EH (cell line): ENCODE results near the gene OTOP3.
"Not testable (repeated sequence)": the region's sequence is repeated elsewhere in the genome, so short reads cannot be mapped to it uniquely, and the experiment has no call there.

ENCODE experiments used
- DNase-seq: peaks from one replicate; pipeline ENCODE4 v3.0.0-alpha.2; 2015; ENCODE audit warnings: low read depth

Gene OTOP3

DNA sequence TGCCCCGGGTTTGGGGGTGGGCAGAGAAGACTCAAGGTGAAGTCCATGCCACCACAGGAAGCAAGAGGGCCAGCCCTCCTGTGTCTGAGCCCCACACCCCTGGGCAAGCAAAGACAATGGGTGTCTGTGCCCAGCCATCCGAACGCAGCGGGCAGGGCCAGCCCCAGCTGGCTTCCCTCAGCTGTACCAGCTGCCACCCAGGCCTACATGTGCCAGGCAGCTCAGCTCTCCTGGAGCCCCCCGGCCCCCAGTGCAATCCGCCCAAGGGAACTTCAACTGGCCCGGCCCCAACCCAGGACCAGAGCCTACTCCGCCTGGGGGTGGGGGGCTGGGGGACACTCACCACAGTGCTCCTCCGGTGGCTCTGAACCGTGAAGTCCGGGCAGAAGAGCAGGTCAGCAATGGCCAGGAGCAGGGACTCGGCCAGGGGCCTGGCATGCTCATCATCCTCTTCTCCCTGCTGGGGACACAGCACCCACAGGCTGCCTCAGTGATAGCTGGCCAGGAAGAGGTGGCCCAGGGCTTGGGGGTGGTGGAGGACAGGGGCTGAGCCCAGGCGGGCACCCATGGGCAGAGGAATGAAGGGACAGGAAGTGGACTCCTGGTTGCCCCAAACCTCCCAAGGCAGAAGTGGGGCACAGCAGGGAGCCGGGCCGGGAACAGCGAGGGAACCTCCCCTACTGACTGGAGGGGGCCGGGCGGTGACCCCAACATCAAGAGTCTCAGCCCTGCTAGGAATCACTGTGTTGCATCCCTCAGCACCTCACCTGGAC, 27.1 kb downstream of the OTOP3 start:
- DNase-seq = no peak

GRCh38 chr17:74963656-74964055, 28.0 kb downstream of the OTOP3 start:
- no peak for DNase-seq

- DNase-seq = no peak
Observed at GRCh38 chr17:74964246-74964761, 28.6 kb downstream of the OTOP3 start.

DNA sequence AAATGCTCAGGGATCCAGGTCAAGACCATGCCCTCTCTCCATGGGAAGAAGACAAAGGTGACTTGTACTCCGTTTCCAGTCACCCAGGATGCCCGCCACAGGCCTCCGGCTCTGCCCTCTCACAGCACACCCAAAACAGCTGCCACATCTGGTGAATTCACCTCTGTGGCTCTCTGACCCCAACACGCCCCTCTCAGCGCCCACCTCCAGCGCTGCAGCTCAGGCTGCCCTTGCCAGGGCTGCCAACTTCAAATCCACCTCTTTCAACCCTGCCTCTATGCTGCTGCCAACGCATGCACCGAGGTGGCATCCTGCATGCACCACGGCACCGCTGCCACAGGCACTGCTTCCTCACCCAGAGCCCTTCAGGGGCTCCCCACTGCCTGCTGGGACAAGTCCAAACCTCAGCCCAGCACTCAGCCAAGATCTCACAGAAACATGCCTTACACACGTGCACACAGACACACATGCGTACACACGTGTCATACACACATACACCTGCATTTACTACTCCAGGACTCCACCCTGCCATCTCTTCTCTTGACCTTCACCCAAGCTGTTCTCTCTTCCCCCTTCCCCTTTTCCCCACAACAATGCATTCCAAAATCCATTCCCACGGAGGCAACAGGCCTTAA, 29.4 kb downstream of the OTOP3 start:
- no peak for DNase-seq

- DNase-seq = no peak
Observed at GRCh38 chr17:74968361-74968780, 32.7 kb downstream of the OTOP3 start.

- DNase-seq = not testable (repeated sequence)
Observed at GRCh38 chr17:74969501-74969900, 33.8 kb downstream of the OTOP3 start.

DNA sequence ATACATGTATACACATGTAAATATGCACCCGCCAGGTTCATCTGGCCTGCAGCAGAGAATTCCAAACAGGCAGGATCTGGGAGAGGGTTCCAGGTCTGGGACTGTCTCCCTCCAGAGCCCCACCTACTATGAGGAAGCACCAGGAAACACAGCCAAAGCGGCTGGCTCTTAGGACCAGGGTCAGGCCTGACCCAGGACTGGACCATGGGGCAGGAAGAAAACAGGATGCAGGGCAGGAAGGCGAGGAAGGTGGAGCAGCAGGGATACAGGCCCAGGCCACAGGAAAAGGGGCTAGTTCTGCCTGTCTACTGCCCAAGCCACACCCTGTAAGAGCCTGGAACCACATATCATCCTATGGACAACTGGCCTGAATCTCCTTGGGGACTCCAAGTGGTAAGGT, 34.7 kb downstream of the OTOP3 start:
- DNase-seq = no peak

DNA sequence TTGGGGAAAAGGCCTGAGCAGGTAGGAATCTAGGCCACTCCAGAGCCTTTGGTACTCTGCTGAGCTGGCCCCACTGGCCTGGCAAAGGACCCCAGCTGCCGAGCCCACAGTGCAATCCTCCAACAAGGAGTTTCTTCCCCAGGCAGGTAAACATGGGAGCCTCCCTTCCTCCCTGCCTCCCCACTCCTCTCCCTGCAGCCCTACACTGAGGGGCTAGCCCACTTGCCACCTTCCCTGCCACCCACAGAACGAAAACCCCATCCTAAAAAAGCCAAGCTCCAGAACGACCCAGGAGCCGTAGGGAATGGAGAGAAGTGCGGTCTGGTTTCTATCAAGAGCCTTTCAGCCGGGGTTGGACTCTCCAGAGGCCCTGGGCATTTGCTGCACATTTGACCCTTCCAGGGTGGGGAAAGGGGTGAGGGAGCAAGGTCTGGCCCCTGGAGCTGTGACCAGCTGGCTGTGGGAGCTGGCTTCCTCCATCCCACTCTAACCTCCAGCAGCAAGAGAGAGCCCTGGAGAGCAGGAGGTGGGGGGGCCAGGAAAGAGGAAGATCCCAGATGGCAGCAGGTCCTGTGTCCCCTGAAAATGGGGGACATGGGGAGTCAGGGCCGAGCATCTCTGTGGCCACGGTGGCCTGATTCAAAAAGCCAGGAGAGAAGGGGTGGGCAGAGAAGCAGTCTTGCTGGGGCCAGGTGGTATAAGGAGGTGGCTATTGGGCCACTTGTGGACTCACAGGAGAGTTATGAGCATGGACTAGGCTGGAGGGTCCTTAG, 35.6 kb downstream of the OTOP3 start:
- no peak for DNase-seq

DNA sequence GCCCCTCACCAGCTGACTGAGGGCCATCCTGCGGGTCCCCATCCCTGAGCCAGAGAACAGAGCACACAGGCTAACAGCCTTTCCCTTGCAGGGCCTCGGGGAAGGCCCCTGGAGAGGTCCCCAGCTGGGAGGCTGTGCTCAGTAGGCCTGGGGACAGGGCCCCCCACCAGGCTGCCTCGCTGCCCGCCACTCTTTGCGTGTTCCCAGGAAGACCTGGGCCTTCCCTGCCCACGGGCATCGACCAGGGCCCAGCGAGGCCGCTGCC, 36.1 kb downstream of the OTOP3 start:
- no peak for DNase-seq

GRCh38 chr17:74972107-74972972, 36.6 kb downstream of the OTOP3 start, which contains the start of gene HID1:
TSS of gene HID1 (minus strand) at chr17:74972759. CDS start at chr17:74972656, 103 bp downstream.
- peak; percentile 28 for DNase-seq

GRCh38 chr17:74972973-74973328, 37.3 kb downstream of the OTOP3 start:
- DNase-seq = no peak

DNA sequence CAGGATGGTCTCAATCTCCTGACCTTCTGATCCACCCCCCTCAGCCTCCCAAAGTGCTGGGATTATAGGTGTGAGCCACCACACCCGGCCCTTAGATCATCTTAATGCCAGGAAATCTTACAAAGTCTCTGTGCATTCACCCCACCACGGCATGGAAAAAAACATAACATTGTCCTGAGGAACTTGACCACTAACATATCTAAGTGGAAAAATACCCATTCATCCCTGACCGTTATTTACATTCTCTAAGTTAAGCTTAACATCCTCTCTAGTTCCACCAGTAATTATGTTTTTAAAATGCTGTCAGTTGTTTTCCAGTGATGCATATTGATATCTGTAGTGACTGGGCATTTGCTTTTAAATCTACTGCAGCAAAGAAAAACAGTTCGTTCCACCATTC, 40.2 kb downstream of the OTOP3 start:
- DNase-seq = no peak

DNA sequence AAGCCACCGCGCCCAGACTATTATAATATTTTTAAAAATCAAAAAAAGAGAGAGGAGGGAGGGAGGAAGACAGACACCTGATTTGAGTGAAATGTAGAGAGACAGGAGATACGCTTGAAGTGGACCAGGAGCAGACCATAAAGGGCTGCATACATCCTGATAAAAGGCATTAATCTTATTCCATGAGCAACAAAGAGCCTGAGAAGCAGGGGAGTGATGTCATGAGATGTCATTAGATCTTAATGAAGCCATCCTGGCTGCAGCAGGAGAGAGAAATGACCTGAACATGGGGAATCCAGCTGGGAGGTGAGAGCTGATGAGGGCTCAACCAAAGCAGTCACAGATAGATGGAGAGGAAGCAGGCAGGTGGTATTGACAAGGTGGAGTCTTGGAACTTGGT, 42.1 kb downstream of the OTOP3 start:
- DNase-seq = no peak

DNA sequence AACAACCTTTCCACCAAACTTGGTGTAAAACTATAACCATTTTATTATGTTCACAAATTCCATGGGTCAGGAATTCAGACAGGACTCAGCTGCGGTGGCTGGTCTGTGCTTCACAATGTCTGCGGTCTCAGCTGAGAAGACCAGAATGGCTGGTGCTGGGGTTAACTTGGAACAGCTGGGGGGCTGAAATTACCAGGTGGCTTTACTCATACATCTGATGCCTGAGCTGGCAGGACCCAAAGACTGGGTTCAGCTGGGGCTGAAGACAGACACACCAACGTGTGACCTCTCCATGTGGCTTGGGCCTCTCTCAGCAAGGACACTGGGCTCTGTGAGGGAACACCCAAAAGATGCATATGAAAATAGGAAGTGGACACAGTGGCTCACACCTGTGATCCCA, 42.5 kb downstream of the OTOP3 start:
- DNase-seq = no peak

DNA sequence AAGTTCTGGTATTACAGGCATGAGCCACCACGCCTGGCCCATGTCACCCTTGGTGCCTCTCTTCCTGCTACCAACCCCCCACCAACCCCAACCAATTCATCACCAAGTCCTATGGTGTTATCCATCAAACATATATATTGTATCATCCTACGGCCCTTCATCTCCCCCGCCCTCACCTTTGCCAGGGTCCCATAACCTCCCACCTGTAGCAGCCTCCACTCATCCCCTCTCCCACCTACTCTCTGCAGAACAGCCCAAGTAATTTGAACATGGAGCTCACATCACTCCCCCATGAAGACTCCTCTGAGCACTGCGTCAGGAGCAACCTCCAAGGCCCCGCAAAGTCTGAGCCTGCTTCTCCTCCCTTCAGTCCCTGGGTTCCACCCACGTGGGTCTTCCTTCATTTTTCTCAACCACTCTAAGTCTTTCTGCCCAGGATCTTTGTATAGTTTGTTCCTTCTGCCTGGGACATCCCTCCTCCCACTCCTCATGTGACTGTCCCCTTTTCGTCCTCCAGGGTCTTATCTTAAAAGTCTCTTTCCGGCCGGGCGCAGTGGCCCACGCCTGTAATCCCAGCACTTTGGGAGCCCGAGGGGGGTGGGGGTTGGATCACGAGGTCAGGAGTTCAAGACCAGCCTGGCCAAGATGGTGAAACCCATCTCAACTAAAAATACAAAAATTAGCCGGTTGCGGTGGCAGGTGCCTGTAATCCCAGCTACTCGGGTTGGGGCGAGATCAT, 43.9 kb downstream of the OTOP3 start:
- no peak for DNase-seq

DNA sequence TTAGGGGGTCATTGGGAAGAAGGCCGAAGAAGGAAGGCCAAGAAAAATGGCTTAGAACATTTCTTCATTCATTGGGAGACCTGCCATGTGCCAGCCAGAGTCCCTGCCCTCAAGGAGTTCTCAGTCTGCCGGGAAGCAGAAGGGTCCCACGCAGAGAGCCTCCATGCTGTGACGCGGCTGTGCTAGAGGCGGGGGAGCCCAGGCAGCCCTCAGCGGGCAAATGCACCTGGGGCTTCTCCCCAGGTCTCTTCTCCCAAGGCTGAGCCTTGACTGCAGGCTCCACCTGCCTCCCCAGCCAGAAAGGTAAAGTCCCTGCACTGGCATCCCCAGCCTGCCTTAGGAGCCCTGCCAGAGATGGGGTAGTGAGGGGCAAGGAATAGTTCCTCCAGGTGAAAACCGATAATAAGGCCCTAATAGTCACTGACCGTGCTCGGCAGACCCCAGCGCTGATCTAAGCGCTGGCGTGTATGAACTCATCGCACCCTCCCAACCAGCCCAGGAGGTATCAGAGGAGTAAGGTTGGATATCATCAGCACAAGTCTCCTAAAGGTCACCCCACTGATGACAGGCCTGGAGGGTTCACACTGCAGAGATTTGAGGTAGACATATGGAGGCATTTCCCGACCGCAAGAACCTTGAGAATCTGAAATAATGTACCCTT, 45.8 kb downstream of the OTOP3 start:
- no peak for DNase-seq

DNA sequence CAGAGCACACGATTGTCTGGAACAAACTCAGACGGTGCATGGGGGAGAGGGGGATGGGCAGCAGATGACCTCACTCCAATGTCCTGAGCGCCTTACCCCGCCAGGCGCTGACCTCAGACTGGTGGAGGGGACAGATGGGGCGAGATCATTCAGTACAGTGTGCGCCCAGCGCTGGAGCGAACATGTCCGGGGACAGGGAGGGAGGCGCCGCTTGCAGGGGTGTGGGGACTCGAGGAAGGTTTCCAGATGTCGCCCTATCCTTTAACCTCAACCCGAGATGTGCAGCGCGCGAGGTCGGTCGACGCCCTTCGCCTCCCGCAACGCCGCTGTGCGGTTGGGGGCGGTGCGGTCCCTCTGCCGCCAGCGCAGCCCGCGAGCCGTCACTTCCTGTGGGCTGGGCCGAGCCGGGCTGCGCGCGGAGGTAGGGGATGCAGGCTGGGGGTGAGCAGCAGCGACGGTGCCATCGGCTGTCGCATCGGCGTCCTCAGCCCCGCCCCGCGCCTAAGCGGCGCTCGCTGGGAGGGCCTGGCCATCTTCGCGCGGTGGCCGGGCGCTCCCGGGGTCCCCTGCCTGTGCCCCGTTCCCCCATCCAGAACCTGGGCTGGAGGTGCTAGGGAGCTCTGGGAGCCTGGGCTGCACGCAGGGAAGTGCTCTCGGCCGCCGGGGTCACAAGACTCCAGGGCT, 46.4 kb downstream of the OTOP3 start:
- peak; percentile 70 for DNase-seq

DNA sequence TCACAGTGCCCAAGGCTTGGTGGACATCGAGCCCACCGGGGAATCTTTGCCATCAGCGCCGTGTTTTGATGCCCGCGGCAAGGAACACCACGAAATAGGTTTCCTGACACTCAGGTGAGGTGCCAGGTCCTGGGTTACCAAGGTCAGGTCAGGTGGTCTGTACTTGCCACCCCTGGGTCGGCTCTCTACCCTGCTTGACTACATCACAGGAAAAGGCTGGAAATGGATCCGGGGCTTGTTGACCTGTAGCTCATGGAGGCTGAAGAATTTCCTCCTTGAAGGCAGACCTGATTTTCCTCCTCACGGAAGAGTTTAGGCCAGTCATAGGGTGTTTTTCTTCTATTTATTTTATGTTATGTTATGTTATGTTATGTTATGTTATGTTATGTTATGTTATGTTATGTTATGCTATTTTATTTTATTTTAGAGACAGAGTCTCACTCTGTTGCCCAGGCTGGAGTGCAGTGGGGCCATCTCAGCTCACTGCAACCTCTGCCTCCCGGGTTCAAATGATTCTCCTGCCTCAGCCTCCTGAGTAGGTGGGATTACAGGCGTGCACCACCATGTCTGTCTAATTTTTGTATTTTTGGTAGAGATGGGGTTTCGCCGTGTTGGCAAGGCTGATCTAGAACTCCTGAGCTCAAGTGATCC, 47.1 kb downstream of the OTOP3 start:
- peak; percentile 13 for DNase-seq

DNA sequence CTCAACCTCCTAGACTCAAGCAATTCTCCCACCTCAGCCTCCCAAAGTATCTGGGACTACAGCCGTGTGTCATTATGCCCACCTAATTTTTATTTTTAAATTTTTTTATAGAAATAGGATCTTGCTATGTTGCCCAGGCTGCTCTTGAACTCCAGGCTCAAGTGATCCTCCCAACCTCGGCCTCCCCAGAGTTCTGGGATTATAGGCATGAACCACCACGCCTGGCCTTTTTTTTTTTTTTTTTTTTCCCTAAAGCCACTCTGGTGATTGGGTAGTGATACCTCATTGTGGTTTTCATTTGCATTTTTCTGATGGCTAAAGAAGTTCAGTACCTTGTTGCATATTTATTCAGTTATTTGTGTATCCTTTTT, 50.5 kb downstream of the OTOP3 start:
- DNase-seq = no peak

GRCh38 chr17:74987418-74987908, 51.8 kb downstream of the OTOP3 start, which contains the start of gene CDR2L:
TSS of gene CDR2L (plus strand) at chr17:74987632. CDS start at chr17:74988044, 412 bp downstream.
- peak; percentile 94 for DNase-seq
